Kidney tubule cell (primary cell): ENCODE results near the gene NDP.
A peak's percentile ranks its signal among the peaks of the same experiment; 100 is the strongest.

Source experiments
- DNase-seq: peaks from one replicate; pipeline ENCODE4 v3.0.0-alpha.2; 2018; ENCODE audit warnings: low spot score

Gene NDP

GRCh38 chrX:43973249-43974099 lies at the start of gene NDP:
Gene NDP, minus strand, starts transcription at chrX:43973390. Its CDS starts 14,745 bp downstream, at chrX:43958645.
- DNase-seq, result peak; percentile 32

- no peak for DNase-seq
Measured at GRCh38 chrX:44022964-44023363, 49.8 kb upstream of the NDP start.

- no peak for DNase-seq
Measured at GRCh38 chrX:44020693-44021092, 47.5 kb upstream of the NDP start.

- no peak for DNase-seq
Measured at GRCh38 chrX:44019911-44020310, 46.7 kb upstream of the NDP start.

- DNase-seq, result no peak
Measured at GRCh38 chrX:44017676-44018075, 44.5 kb upstream of the NDP start.

GRCh38 chrX:44016906-44017305 lies 43.7 kb upstream of the NDP start:
- no peak for DNase-seq

- peak; percentile 98 for DNase-seq
Measured at GRCh38 chrX:44012484-44013096, 39.4 kb upstream of the NDP start.

- DNase-seq, result no peak
Measured at GRCh38 chrX:44011506-44011905, 38.3 kb upstream of the NDP start.

- peak; percentile 68 for DNase-seq
Measured at GRCh38 chrX:44010626-44011025, 37.4 kb upstream of the NDP start.

- no peak for DNase-seq
Measured at GRCh38 chrX:44006081-44006480, 32.9 kb upstream of the NDP start.

- DNase-seq, result peak; percentile 38
Measured at GRCh38 chrX:44003975-44004374, 30.8 kb upstream of the NDP start.

GRCh38 chrX:44002567-44002966 lies 29.4 kb upstream of the NDP start:
- DNase-seq, result no peak

GRCh38 chrX:43998374-43998773 lies 25.2 kb upstream of the NDP start:
- no peak for DNase-seq

GRCh38 chrX:43996491-43996890 lies 23.3 kb upstream of the NDP start:
- DNase-seq, result no peak

- no peak for DNase-seq
Measured at GRCh38 chrX:43986083-43986482, 12.9 kb upstream of the NDP start.

GRCh38 chrX:43985511-43985910 lies 12.3 kb upstream of the NDP start:
- DNase-seq, result no peak

- DNase-seq, result no peak
Measured at GRCh38 chrX:43978226-43978625, 5.0 kb upstream of the NDP start.

- no peak for DNase-seq
Measured at GRCh38 chrX:43976205-43976604, 3.0 kb upstream of the NDP start.

- no peak for DNase-seq
Measured at GRCh38 chrX:43975796-43976195, 2.6 kb upstream of the NDP start.

GRCh38 chrX:43974741-43975465 lies 1.7 kb upstream of the NDP start:
- no peak for DNase-seq

GRCh38 chrX:43974100-43974475 lies 898 bp upstream of the NDP start:
- peak; percentile 17 for DNase-seq

- no peak for DNase-seq
Measured at GRCh38 chrX:43971966-43972961, 926 bp downstream of the NDP start.
